Skeletal muscle tissue (tissue), 4 donors: Measurements from ENCODE around the gene MAGI1. TPM values are rescaled to one million over a fixed set of nuclear protein-coding genes. Genes with fewer than 3 reads are reported as not detected.

Experiments used
- H3K27ac ChIP-seq: one replicate; pipeline ENCODE4 v1.7.0; 2013; ENCODE audit warnings: mild to moderate bottlenecking, low read depth, low read length, inconsistent platforms
- H3K27me3 ChIP-seq, 3 donors: one replicate each; pipeline ENCODE4 v1.7.0; 2013; ENCODE audit warnings: low read length in 3 of 3; ENCODE audit not compliant: control insufficient read depth in 3 of 3, insufficient read depth in 3 of 3
- H3K36me3 ChIP-seq, 3 donors: one replicate each; pipeline ENCODE4 v1.7.0; 2013; ENCODE audit warnings: low read length in 3 of 3; ENCODE audit not compliant: control insufficient read depth in 3 of 3, insufficient read depth in 3 of 3
- H3K4me1 ChIP-seq, 3 donors: one replicate each; pipeline ENCODE4 v1.7.0; 2013; ENCODE audit warnings: low read length in 3 of 3, mild to moderate bottlenecking in 3 of 3; ENCODE audit not compliant: control insufficient read depth in 3 of 3, insufficient read depth in 3 of 3
- H3K4me3 ChIP-seq, 3 donors: one replicate each; pipeline ENCODE4 v1.7.0; 2013; ENCODE audit warnings: low read length in 3 of 3
- H3K9ac ChIP-seq, 3 donors: one replicate each; pipeline ENCODE4 v1.7.0; 2013; ENCODE audit warnings: low read length in 3 of 3, mild to moderate bottlenecking in 3 of 3, moderate library complexity in 2 of 3, low read depth in 1 of 3
- H3K9me3 ChIP-seq, 3 donors: one replicate each; pipeline ENCODE4 v1.7.0; 2013; ENCODE audit warnings: low read length in 3 of 3; ENCODE audit not compliant: control insufficient read depth in 3 of 3
- total RNA-seq: library from RNA; depleted of rRNA; stranded (reverse); fragments of >200 nt; gene quantifications from one replicate; pipeline ENCODE4 v1.2.3, GENCODE V29; 2014
- donor health status: Osteomylitis.

Gene MAGI1
- total RNA-seq, 1 donor from 2014 or later = 23.5 TPM

- Histone ChIP-seq H3K9ac (no peak overlapping the region), H3K9me3 (no peaks in the 10 kb centered on the region), H3K4me1 (no peaks in the 10 kb centered on the region), H3K27ac (no peak overlapping the region), H3K4me3 (no peak overlapping the region), H3K36me3 (peaks cover 0 to 8% (median 2%) of the 10 kb centered on the region in 3 donors), H3K27me3 (no peaks in the 10 kb centered on the region)
These were observed 588.8 kb downstream of the MAGI1 start for GRCh38 chr3:65449841-65450428.

DNA sequence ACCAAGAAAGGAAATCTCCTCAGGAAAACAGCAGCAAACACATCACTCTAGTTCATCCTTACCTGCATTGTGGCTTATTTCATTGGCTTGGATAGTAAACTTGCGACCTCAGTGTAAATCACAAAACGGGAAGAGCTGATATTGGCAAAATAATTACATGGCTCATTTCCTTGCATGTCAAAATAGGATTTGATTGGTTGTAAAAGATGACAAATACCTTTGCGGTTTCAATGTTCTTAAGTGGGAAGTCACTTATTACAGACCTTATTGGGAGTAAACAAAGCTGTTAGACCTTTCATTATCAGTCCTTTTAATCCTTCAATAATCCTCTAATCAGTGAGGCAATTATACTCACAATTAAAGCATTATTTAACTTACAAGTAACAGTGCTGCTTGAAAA lies 590.6 kb downstream of the MAGI1 start:
- H3K27me3 ChIP-seq = no peaks in the 10 kb centered on the region
- H3K4me3 ChIP-seq = no peak overlapping the region
- no peaks in the 10 kb centered on the region for H3K9me3 ChIP-seq
- no peaks in the 10 kb centered on the region for H3K4me1 ChIP-seq
- peaks cover 0 to 8% (median 2%) of the 10 kb centered on the region in 3 donors for H3K36me3 ChIP-seq
- H3K9ac ChIP-seq = no peak overlapping the region
- H3K27ac ChIP-seq = no peak overlapping the region

DNA sequence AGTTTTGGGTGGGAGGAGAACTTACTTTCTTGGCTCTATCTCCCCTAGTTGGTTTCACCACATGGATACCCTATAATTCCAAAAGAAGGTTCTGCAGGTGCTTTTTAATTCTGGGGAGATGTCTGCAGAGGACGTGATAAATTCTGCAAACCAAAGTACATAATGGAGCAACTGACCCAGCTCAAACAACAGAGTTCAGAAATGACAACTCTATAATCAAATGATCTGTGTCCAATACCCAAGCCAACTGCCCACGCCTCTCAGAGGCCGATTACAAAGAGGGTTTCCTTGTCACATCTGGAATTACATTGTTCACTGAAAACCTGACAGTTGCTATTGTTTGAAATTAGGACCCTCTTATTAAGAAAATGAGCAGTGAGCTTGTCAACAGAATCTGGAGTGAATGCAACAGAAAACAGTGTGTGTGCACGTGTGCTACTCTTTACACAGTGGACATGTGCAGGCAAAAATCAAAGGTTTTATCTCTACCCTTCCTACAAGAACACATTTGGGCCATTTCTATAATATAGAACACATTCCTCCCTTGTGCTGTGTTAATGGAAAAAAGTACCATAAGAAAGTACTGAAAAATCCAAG lies 593.0 kb downstream of the MAGI1 start:
- no peaks in the 10 kb centered on the region for H3K27me3 ChIP-seq
- no peaks in the 10 kb centered on the region for H3K9me3 ChIP-seq
- H3K4me3 ChIP-seq = no peak overlapping the region
- peaks cover 0 to 8% (median 4%) of the 10 kb centered on the region in 3 donors for H3K36me3 ChIP-seq
- H3K4me1 ChIP-seq = no peaks in the 10 kb centered on the region
- H3K9ac ChIP-seq = no peak overlapping the region
- no peak overlapping the region for H3K27ac ChIP-seq

DNA sequence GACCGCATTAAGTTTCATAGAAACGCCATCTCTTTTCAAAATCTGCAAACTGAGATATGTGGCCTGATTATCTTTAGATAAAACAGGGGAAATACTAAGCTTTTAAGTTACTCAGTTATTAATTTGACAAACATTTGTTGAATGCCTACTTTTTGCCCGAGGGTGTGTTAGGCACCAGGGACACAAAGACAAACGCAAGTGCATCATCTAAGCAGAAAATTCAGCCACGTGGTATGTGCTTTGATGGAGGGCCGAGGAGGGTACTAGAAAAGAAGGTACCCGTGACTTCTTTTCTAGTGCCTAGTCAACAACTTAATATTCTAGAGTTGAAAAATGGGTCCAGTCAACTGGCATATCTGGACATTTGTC lies 594.3 kb downstream of the MAGI1 start:
- peaks cover 0 to 8% (median 2%) of the 10 kb centered on the region in 3 donors for H3K36me3 ChIP-seq
- H3K4me3 ChIP-seq = no peak overlapping the region
- no peaks in the 10 kb centered on the region for H3K4me1 ChIP-seq
- H3K27me3 ChIP-seq = no peaks in the 10 kb centered on the region
- no peaks in the 10 kb centered on the region for H3K9me3 ChIP-seq
- H3K27ac ChIP-seq = no peak overlapping the region
- no peak overlapping the region for H3K9ac ChIP-seq

- H3K9ac ChIP-seq = no peak overlapping the region
- no peak overlapping the region for H3K27ac ChIP-seq
- H3K4me3 ChIP-seq = no peak overlapping the region
- H3K36me3 ChIP-seq = peaks cover 0 to 8% (median 2%) of the 10 kb centered on the region in 3 donors
- H3K27me3 ChIP-seq = no peaks in the 10 kb centered on the region
- H3K9me3 ChIP-seq = no peaks in the 10 kb centered on the region
- H3K4me1 ChIP-seq = no peaks in the 10 kb centered on the region
These were observed 594.8 kb downstream of the MAGI1 start for GRCh38 chr3:65443739-65444446.

- no peaks in the 10 kb centered on the region for H3K4me1 ChIP-seq
- no peak overlapping the region for H3K27ac ChIP-seq
- peaks cover 0 to 18% (median 2%) of the 10 kb centered on the region in 3 donors for H3K36me3 ChIP-seq
- no peak overlapping the region for H3K9ac ChIP-seq
- H3K27me3 ChIP-seq = no peaks in the 10 kb centered on the region
- no peaks in the 10 kb centered on the region for H3K9me3 ChIP-seq
- H3K4me3 ChIP-seq = no peak overlapping the region
These were observed 599.0 kb downstream of the MAGI1 start for GRCh38 chr3:65439641-65440284.

GRCh38 chr3:65438612-65439011 lies 600.1 kb downstream of the MAGI1 start:
- Histone ChIP-seq H3K9ac (no peak overlapping the region), H3K36me3 (peaks cover 0 to 18% (median 2%) of the 10 kb centered on the region in 3 donors), H3K4me1 (no peaks in the 10 kb centered on the region)

GRCh38 chr3:65438096-65438495 lies 600.6 kb downstream of the MAGI1 start:
- Histone ChIP-seq H3K36me3 (peaks cover 0 to 18% (median 2%) of the 10 kb centered on the region in 3 donors), H3K9ac (no peak overlapping the region), H3K27me3 (no peaks in the 10 kb centered on the region), H3K4me1 (no peaks in the 10 kb centered on the region), H3K27ac (no peak overlapping the region), H3K9me3 (no peaks in the 10 kb centered on the region), H3K4me3 (no peak overlapping the region)

More at GRCh38 chr3:65438612-65439011, 600.1 kb downstream of the MAGI1 start:
- Histone ChIP-seq H3K9me3 (no peaks in the 10 kb centered on the region), H3K27ac (no peak overlapping the region), H3K4me3 (no peak overlapping the region), H3K27me3 (no peaks in the 10 kb centered on the region)

- no peak overlapping the region for H3K9ac ChIP-seq
- H3K27me3 ChIP-seq = no peaks in the 10 kb centered on the region
- no peaks in the 10 kb centered on the region for H3K4me1 ChIP-seq
- no peaks in the 10 kb centered on the region for H3K9me3 ChIP-seq
- H3K27ac ChIP-seq = no peak overlapping the region
- no peak overlapping the region for H3K4me3 ChIP-seq
- peaks cover 0 to 16% (median 2%) of the 10 kb centered on the region in 3 donors for H3K36me3 ChIP-seq
These were observed 602.1 kb downstream of the MAGI1 start for GRCh38 chr3:65436580-65436979.

DNA sequence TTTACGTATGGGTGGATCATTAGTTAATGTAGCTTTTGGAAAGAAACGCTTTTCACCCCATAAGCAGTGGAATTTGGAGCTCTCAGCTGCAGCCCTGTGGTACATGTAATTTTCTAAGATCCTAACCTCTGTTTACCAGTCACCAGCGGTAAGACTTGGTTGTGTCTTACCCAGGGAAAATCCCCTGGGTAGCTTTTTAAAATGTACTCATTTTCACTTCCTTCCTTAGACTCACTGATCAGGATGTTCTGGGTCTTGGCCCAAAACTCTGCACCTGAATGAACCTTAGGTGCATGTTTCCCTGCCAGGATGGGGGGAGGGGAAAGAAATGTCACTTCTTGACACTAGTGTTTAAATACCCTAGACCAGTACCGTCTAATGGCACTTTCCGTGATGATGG lies 605.2 kb downstream of the MAGI1 start:
- no peak overlapping the region for H3K4me3 ChIP-seq
- H3K4me1 ChIP-seq = no peaks in the 10 kb centered on the region
- H3K27me3 ChIP-seq = no peaks in the 10 kb centered on the region
- no peaks in the 10 kb centered on the region for H3K9me3 ChIP-seq
- no peak overlapping the region for H3K27ac ChIP-seq
- H3K36me3 ChIP-seq = peaks cover 10 to 25% (median 11%) of the 10 kb centered on the region in 3 donors
- no peak overlapping the region for H3K9ac ChIP-seq
